ENCODE results near the gene GOLGA7B.
"Not testable (repeated sequence)": the region's sequence is repeated elsewhere in the genome, so short reads cannot be mapped to it uniquely, and the experiment has no call there.

- not testable (repeated sequence) for TF ChIP-seq CTCF (IDR thresholded peaks at IDR 0.05); USF1 (IDR thresholded peaks at IDR 0.05; ENCODE audit: borderline replicate concordance, low read depth); POLR2AphosphoS5 (IDR thresholded peaks at IDR 0.05; ENCODE audit: low read depth, low read length); NFIC (IDR thresholded peaks at IDR 0.05; ENCODE audit: borderline replicate concordance); FOXM1 (IDR thresholded peaks at IDR 0.05; ENCODE audit: low read depth); JUND (IDR thresholded peaks at IDR 0.05); REST (IDR thresholded peaks at IDR 0.05; ENCODE audit: low read depth, low read length); CHD2 (IDR thresholded peaks at IDR 0.05; ENCODE audit: low read length, partially characterized antibody); TCF12 (IDR thresholded peaks at IDR 0.05); FOXJ3 (CRISPR knock-in tag; IDR thresholded peaks at IDR 0.05); TEAD4 (IDR thresholded peaks at IDR 0.05; ENCODE audit: borderline replicate concordance, insufficient read depth); ZBTB33 (IDR thresholded peaks at IDR 0.05; ENCODE audit: borderline replicate concordance, low read depth)
Measured at GRCh38 chr10:97843972-97844371, 5.7 kb upstream of the GOLGA7B start.

Data from SK-N-SH (cell line).